DMS53 (cell line): ENCODE results near the gene OR10R2.
A peak's percentile ranks its signal among the peaks of the same experiment; 100 is the strongest.

Experiments used
- DNase-seq: peaks from one replicate; lab custom pipeline; 2025; lab: John Stamatoyannopoulos, UW

The OR10R2 gene

DNA sequence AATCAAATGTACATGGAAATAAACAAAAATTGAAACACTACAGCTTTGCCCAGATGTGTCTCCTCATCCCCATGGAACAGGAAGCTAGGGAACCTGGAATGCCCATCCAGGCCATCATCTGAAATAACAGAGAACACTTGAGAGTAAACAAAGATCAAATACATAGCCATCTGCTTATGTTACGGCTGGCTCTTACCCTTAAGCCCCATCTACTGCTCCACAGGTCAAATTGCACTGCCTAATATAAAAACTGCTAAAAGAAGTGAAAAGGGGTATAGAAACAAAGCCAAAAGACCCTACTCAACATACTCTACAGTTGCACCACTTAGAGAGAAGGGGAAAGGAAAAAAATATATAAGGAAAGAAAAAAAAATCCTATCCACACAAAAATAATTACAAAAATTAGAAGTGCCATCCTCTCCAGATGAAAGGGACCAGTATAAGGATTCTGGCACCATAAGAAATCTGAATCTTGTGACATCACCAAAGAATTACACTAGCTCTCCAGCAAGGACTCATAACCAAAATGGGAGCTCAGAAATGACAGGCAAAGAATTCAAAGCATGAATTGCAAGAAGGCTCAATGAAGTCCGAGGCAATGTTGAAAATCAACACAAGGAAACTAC, 55.3 kb downstream of the OR10R2 start:
- DNase-seq = peak; percentile 95
